Endothelial cell of umbilical vein (primary cell): Measurements from ENCODE around the gene TBC1D5. TPM values are rescaled to one million over a fixed set of nuclear protein-coding genes. Genes with fewer than 3 reads are reported as not detected.

Experiments
- BruUV-seq: library from RNA; stranded (reverse); fragments of 400-500 nt; replicated peaks from 2 replicates; lab custom pipeline; 2021; lab: Mats Ljungman, UMichigan
- CTCF ChIA-PET: fragments of 300-600, 350-600 bp; sonication (Branson Sonifier 250); formaldehyde crosslinking; loops from one replicate; lab custom pipeline; 2021; ENCODE audit warnings: antibody characterized with exemption, inconsistent platforms; lab: Charles Lee
- POLR2A ChIA-PET: fragments of 300-600, 350-600 bp; sonication (Branson Sonifier 250); formaldehyde crosslinking; loops from one replicate; lab custom pipeline; 2021; ENCODE audit warnings: antibody characterized with exemption, inconsistent platforms; lab: Charles Lee
- DNase-seq: peaks from one replicate; pipeline ENCODE4 v3.0.0-alpha.2; 2011; ENCODE audit warnings: low read depth, low spot score
- FAIRE-seq: peaks from 2 replicates; lab custom pipeline; 2011; peaks lifted over from hg19 to GRCh38; lab: Jason Lieb, UNC
- H2AFZ ChIP-seq: 2 replicates; pipeline ENCODE4 v1.6.0; 2012; ENCODE audit warnings: low read depth, low read length, control low read depth, inconsistent platforms
- H3K27ac ChIP-seq: 2 replicates; pipeline ENCODE4 v1.5.1; 2011; ENCODE audit warnings: low read depth, mild to moderate bottlenecking, control low read depth, low read length, moderate library complexity; ENCODE audit not compliant: insufficient read depth
- H3K27me3 ChIP-seq, 2 experiments: 2 replicates each; pipeline versions ENCODE4 v1.6.0 to v1.6.1; 2011; ENCODE audit warnings: low read length in 2 of 2, mixed read lengths in 1 of 2; ENCODE audit not compliant: control insufficient read depth in 2 of 2, insufficient read depth in 2 of 2
- H3K36me3 ChIP-seq, 2 experiments: 2 replicates in 1 of 2; 3 replicates in 1 of 2; pipeline ENCODE4 v1.5.1; 2011; ENCODE audit warnings: low read length in 2 of 2, mild to moderate bottlenecking in 1 of 2, moderate library complexity in 1 of 2; ENCODE audit not compliant: control insufficient read depth in 2 of 2, insufficient read depth in 2 of 2; ENCODE audit errors: extremely low read depth in 1 of 2
- H3K4me1 ChIP-seq: 3 replicates; pipeline ENCODE4 v1.5.1; 2011; ENCODE audit warnings: mild to moderate bottlenecking, low read length; ENCODE audit not compliant: control insufficient read depth, insufficient read depth; ENCODE audit errors: extremely low read depth
- H3K4me2 ChIP-seq: 2 replicates; pipeline ENCODE4 v1.6.1; 2011; ENCODE audit warnings: low read length, control low read depth, mixed read lengths; ENCODE audit not compliant: insufficient read depth
- H3K4me3 ChIP-seq, 3 experiments: fragments of 200-600 bp in 1 of 3; sonication (generic), shearing (Covaris generic) in 1 of 3; replicated peaks in 1 of 3; 2 replicates each; pipeline ENCODE4 v1.5.1; 2011 to 2016; ENCODE audit warnings: control low read depth in 3 of 3, low read length in 3 of 3, mild to moderate bottlenecking in 2 of 3, inconsistent platforms in 1 of 3, low read depth in 1 of 3, moderate library complexity in 1 of 3; ENCODE audit not compliant: insufficient read depth in 1 of 3
- H3K79me2 ChIP-seq: 2 replicates; pipeline ENCODE4 v1.6.0; 2012; ENCODE audit warnings: low read length, inconsistent platforms; ENCODE audit not compliant: control insufficient read depth, insufficient read depth
- H3K9ac ChIP-seq: replicated peaks from 2 replicates; pipeline ENCODE3; 2011; ENCODE audit warnings: low read length, control low read depth; ENCODE audit not compliant: insufficient read depth; ENCODE audit errors: extremely low read depth
- H3K9me1 ChIP-seq: replicated peaks from 3 replicates; pipeline ENCODE4 v1.6.0; 2011; ENCODE audit warnings: mild to moderate bottlenecking, low read length; ENCODE audit not compliant: control insufficient read depth, insufficient read depth; ENCODE audit errors: extremely low read depth
- H3K9me3 ChIP-seq: replicated peaks from 2 replicates; pipeline ENCODE4 v1.5.1; 2012; ENCODE audit warnings: low read length, inconsistent platforms; ENCODE audit not compliant: control insufficient read depth, insufficient read depth
- H4K20me1 ChIP-seq: replicated peaks from 2 replicates; pipeline ENCODE3; 2011; ENCODE audit warnings: mild to moderate bottlenecking, low read length; ENCODE audit not compliant: control insufficient read depth, insufficient read depth; ENCODE audit errors: extremely low read depth
- EZH2 ChIP-seq: IDR thresholded peaks from 2 replicates; pipeline ENCODE4 v1.6.1; 2012; ENCODE audit warnings: borderline replicate concordance, low read depth, mild to moderate bottlenecking, moderate library complexity, low read length, inconsistent platforms; ENCODE audit not compliant: severe bottlenecking
- FOS ChIP-seq: IDR thresholded peaks from 2 replicates; pipeline ENCODE4 v1.6.1; 2011; ENCODE audit warnings: mild to moderate bottlenecking, low read length, moderate library complexity, borderline replicate concordance; ENCODE audit not compliant: insufficient read depth
- GATA2 ChIP-seq: IDR thresholded peaks from 2 replicates; pipeline ENCODE4 v1.7.0; 2011; ENCODE audit warnings: low read depth, mild to moderate bottlenecking, moderate library complexity, mixed read lengths, low read length; ENCODE audit not compliant: insufficient read length, insufficient read depth
- JUN ChIP-seq: IDR thresholded peaks from 2 replicates; pipeline ENCODE4 v1.6.1; 2011; ENCODE audit warnings: borderline replicate concordance, low read depth; ENCODE audit not compliant: insufficient read length, insufficient read depth
- MYC ChIP-seq: IDR thresholded peaks from one replicate; pipeline ENCODE4 v1.6.1; 2011; ENCODE audit warnings: mild to moderate bottlenecking, low read depth, low read length
- POLR2A ChIP-seq: IDR thresholded peaks from 2 replicates; pipeline ENCODE4 v1.6.1; 2012; ENCODE audit warnings: low read depth, mild to moderate bottlenecking, control low read depth, low read length
- POLR2AphosphoS5 ChIP-seq: IDR thresholded peaks from 2 replicates; pipeline ENCODE4 v1.6.1; 2012; ENCODE audit warnings: low read depth, mild to moderate bottlenecking, control low read depth, low read length, moderate library complexity; ENCODE audit not compliant: insufficient read depth
- dilution Hi-C: fragments of 300-500 bp; cut with MboI; formaldehyde crosslinking; loops from one replicate; pipeline ENCODE4 v1.15.0; 2019; ENCODE audit warnings: low sequenced_read_pairs; ENCODE audit not compliant: extremely low pct_ligation_motif_present
- intact Hi-C: fragments of 100-400 bp; cut with micrococcal nuclease; formaldehyde crosslinking; loops from one replicate; pipeline ENCODE4 v1.10.0; 2022
- polyA plus RNA-seq, 4 experiments: library from polyadenylated mRNA; depleted of rRNA in 3 of 4; stranded (reverse) in 3 of 4; unstranded in 1 of 4; fragments of >200 nt; gene quantifications; 2 replicates each; pipeline versions ENCODE4 v1.2.1 to v1.2.3, GENCODE V29; 2011 to 2012; ENCODE audit warnings: missing spikeins in 1 of 4
- total RNA-seq: library from RNA; stranded (reverse); gene quantifications from 2 replicates; pipeline ENCODE4 v1.2.3, GENCODE V29; 2021
- TF ChIP-seq, protein P1 (sequence below), 2 donors: IDR thresholded peaks; 1 replicate in 1 of 2; 2 replicates in 1 of 2; pipeline ENCODE4 v1.5.1; 2011; ENCODE audit warnings: low read length in 2 of 2, mild to moderate bottlenecking in 2 of 2, moderate library complexity in 2 of 2, control low read depth in 1 of 2, inconsistent platforms in 1 of 2, low read depth in 1 of 2; ENCODE audit not compliant: insufficient read depth in 1 of 2; ENCODE audit errors: extremely low read depth in 1 of 2
- TF ChIP-seq, protein P2 (sequence below): IDR thresholded peaks from 2 replicates; pipeline ENCODE4 v1.6.1; 2011; ENCODE audit not compliant: insufficient read depth, insufficient read length

TBC1D5 gene
- total and polyA plus RNA-seq, 2 donors (not counting 3 experiments of a cell fraction or from before 2014, with no cell fraction given) = 17.5 to 44.7 TPM

DNA sequence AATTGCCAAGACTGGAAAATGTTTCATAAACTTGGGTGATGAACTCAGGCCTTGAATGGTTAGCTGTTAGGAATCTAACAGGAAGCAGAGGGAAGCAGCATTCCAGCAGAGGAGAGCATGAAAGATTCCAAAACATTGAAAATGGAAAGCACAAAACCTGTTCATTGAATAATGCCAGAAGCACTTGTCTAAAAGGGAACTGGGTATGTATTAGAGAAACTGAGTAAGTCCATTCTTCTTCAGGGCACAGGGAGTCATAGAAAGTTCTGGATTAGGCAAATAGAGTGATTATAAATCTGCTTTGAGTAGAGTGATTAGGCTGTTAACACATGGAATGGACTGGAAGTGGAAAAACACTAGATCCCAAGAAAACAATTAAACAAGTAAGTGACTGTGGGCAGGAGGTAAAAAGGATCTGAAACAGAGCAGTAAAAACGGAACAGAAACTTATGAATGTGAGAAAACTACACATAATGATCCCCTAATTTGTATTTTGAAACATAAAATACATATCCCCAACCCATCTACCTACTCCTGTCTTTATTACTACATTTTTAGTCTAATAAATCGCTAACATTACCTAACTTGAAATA lies 343.4 kb downstream of the TBC1D5 start:
- H2AFZ ChIP-seq = no peak overlapping the region
- dilution Hi-C loops = no loop called here
- no peak overlapping the region for H3K4me3 ChIP-seq
- TF ChIP-seq, protein P1, sequence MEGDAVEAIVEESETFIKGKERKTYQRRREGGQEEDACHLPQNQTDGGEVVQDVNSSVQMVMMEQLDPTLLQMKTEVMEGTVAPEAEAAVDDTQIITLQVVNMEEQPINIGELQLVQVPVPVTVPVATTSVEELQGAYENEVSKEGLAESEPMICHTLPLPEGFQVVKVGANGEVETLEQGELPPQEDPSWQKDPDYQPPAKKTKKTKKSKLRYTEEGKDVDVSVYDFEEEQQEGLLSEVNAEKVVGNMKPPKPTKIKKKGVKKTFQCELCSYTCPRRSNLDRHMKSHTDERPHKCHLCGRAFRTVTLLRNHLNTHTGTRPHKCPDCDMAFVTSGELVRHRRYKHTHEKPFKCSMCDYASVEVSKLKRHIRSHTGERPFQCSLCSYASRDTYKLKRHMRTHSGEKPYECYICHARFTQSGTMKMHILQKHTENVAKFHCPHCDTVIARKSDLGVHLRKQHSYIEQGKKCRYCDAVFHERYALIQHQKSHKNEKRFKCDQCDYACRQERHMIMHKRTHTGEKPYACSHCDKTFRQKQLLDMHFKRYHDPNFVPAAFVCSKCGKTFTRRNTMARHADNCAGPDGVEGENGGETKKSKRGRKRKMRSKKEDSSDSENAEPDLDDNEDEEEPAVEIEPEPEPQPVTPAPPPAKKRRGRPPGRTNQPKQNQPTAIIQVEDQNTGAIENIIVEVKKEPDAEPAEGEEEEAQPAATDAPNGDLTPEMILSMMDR (IDR thresholded peaks at IDR 0.05; ENCODE audit: extremely low read depth in 1 of 2, insufficient read depth in 1 of 2, low read depth in 1 of 2, low read length in 2 of 2) = no peak
- TF ChIP-seq EZH2 (no peak), POLR2A (no peak), MYC (no peak), POLR2AphosphoS5 (no peak), GATA2 (no peak), JUN (no peak), FOS (no peak)
- TF ChIP-seq, protein P2, sequence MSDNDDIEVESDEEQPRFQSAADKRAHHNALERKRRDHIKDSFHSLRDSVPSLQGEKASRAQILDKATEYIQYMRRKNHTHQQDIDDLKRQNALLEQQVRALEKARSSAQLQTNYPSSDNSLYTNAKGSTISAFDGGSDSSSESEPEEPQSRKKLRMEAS = no peak
- no peaks in the 10 kb centered on the region for H3K36me3 ChIP-seq
- H3K9me3 ChIP-seq = no peaks in the 10 kb centered on the region
- no peaks in the 10 kb centered on the region for H3K27me3 ChIP-seq
- H3K9ac ChIP-seq = no peak overlapping the region
- FAIRE-seq (no peak), DNase-seq (no peak)
- no TSS peak for BruUV-seq
- H3K9me1 ChIP-seq = no peaks in the 10 kb centered on the region
- intact Hi-C loops = no loop called here
- H3K4me2 ChIP-seq = no peak overlapping the region
- H3K27ac ChIP-seq = no peak overlapping the region
- no peaks in the 10 kb centered on the region for H4K20me1 ChIP-seq
- no peaks in the 10 kb centered on the region for H3K79me2 ChIP-seq
- ChIA-PET POLR2A (no interaction called here), CTCF (interaction anchor here (1.0 to 1.6 kb wide), 4 partner anchors 10 to 442 kb away, joined by 3 to 7 read pairs (median 4); no protein-coding TSS in a partner anchor)
- no peaks in the 10 kb centered on the region for H3K4me1 ChIP-seq
